ENCODE measurements around the gene ADK.
"Not testable (repeated sequence)": the region's sequence is repeated elsewhere in the genome, so short reads cannot be mapped to it uniquely, and the experiment has no call there.

The ADK gene

GRCh38 chr10:74502963-74503608 lies 352.1 kb downstream of the ADK start:
- no peak for DNase-seq

DNA sequence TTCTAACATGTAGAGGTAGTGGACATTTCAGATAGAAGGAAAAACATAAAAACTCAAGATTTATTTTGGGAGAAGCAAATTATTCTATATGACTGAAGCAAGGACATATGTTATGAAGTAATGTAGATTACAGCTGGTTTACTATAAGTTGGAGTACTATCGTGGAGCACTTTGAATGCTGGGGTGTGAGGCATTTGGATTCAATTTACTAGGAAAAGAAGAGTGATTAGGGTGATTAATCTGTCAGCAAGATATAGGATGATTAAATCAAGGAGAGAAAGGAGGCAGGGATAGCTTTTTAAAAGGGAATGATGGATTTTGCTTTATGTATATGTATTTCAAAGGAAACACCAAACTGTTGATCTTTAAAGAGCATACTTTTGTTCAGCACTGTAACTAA lies 356.9 kb downstream of the ADK start:
- no peak for DNase-seq

DNA sequence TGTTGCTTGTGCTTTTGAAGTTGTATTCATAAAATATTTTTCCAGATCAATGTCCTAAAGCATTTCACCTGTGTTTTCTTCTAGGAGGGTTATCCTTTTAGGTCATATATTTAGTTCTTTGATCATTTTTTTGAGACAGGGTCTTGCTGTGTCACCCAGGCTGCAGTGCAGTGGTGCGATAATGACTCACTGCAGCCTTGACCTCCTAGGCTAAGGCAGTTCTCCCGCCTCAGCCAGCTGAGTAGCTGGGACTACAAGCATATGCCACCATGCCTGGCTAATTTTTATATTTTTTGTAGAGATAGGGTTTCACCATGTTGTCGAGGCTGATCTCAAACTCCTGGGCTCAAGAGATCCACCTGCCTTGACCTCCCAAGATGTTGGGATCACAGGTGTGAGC lies 359.6 kb downstream of the ADK start:
- no peak for DNase-seq

DNA sequence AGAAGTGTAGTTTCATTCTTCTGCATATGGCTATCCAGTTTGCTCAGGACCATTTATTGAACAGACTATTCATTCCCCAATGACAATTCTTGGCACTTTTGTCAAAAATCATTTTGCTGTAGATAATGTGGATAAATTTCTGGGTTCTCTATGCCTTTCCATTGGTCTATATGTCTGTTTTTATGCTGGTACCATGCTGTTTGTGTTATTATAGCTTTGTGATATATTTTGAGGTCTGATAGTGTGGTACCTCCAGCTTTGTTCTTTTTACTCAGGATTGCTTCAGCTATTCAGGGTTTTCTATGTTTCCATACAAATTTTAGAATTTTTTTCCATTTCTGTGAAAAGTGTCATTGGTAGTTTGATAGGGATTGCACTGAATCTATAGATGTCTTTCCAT lies 360.0 kb downstream of the ADK start:
- no peak for DNase-seq

DNA sequence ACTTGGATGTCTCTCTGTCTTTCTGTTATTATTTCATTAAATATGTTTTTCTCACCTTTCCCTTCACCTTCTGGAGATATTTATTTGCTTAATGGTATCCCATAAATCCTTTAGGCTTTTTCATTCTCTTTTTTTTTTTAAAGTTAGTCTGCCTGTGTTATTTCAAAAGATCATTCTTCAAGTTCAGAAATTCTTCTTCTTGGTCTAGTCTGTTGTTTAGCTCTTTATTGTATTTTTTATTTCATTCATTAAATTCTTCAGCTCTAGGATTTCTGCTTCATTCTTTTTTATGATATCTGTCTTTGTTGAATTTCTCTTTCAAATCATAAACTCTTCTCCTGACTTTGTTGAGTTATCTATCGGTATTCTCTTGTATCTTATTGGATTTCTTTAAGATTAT lies 363.3 kb downstream of the ADK start:
- DNase-seq, result no peak

GRCh38 chr10:74518061-74518460 lies 367.0 kb downstream of the ADK start:
- no peak for DNase-seq

GRCh38 chr10:74521526-74521925 lies 370.5 kb downstream of the ADK start:
- no peak for DNase-seq

- no peak for DNase-seq
Measured at GRCh38 chr10:74523199-74523598, 372.2 kb downstream of the ADK start.

GRCh38 chr10:74525885-74526284 lies 374.9 kb downstream of the ADK start:
- DNase-seq, result no peak

- DNase-seq, result not testable (repeated sequence)
Measured at GRCh38 chr10:74527611-74528010, 376.6 kb downstream of the ADK start.

- DNase-seq, result no peak
Measured at GRCh38 chr10:74529205-74529604, 378.2 kb downstream of the ADK start.

DNA sequence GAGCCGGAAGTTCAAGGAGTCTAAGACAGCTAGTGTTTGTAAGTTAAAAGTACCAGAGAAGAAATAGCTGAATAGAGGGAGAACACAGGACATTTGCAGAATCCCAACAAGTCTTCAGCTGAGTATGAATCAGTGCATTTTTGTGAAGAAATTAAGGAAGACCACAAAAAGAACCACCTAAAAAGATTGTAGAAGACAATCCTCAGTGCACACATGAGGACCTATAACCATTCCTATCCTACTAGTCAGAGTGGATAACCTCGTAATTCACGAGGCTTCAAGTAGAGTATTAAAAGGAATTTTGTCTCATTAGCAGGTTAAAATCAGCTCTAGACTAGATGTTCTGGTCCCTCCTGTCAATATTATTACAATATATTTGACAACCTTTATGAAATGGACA lies 380.0 kb downstream of the ADK start:
- no peak for DNase-seq

- DNase-seq, result no peak
Measured at GRCh38 chr10:74539317-74539716, 388.3 kb downstream of the ADK start.

- no peak for DNase-seq
Measured at GRCh38 chr10:74541375-74541774, 390.4 kb downstream of the ADK start.

- DNase-seq, result no peak
Measured at GRCh38 chr10:74542077-74542476, 391.1 kb downstream of the ADK start.

DNA sequence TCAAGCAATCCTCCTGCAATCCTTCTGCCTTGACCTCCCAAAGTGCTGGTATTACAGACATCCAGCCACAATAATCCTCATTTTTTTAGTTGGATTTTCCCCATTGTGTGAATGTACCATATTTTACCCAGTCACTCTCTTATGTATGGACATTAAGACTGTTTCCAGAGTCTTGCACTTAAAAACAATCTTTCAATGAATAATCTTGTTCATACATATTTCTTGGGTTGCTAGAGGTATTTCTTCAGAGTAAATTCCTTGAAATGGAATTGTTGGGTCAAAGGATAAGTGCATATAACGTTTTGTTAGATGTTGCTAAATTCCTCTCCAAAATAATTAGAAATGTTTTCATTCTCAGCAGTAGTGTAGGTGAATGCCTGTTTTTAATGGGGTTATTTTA lies 392.3 kb downstream of the ADK start:
- DNase-seq, result no peak

- no peak for DNase-seq
Measured at GRCh38 chr10:74544106-74544505, 393.1 kb downstream of the ADK start.

- no peak for DNase-seq
Measured at GRCh38 chr10:74548676-74549075, 397.7 kb downstream of the ADK start.

DNA sequence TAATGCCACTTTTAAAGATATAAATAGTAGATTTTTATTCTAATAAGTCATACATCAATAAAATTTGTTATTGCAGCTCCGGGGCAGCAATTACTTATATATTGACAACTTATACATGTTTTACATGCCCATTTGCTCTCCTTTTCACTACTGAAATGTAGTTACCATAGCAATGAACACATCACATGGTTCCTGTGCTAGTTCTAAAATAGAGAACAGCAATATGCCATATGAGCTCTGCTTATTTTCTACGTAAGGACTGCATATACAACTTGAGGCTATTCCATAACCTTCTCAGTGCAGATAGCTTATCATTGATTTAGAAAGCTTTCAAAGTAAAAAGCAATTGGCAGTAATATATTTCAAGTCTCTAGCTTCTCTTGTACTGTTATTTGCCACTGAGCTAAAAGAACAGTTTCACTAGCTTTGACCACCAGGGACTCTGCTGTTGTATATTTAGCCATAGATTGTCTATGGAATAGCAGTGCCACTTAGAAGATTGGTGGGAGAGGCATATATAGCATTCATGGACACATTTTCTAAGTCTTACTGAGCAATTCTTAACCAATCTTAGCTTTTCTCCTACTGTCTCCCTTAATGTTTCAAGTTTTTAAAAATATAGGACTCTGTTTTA lies 405.2 kb downstream of the ADK start:
- no peak for DNase-seq

GRCh38 chr10:74557098-74557497 lies 406.1 kb downstream of the ADK start:
- DNase-seq, result no peak

GRCh38 chr10:74558403-74558802 lies 407.4 kb downstream of the ADK start:
- no peak for DNase-seq

- no peak for DNase-seq
Measured at GRCh38 chr10:74558897-74559296, 407.9 kb downstream of the ADK start.

DNA sequence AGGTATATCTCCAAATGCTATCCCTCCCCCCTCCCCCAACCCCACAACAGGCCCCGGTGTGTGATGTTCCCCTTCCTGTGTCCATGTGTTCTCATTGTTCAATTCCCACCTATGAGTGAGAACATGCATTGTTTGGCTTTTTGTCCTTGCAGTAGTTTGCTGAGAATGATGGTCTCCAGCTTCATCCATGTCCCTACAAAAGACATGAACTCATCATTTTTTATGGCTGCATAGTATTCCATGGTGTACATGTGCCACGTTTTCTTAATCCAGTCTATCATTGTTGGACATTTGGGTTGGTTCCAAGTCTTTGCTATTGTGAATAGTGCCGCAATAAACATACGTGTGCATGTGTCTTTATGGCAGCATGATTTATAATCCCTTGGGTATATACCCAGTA lies 417.9 kb downstream of the ADK start:
- not testable (repeated sequence) for DNase-seq

GRCh38 chr10:74573497-74573896 lies 422.5 kb downstream of the ADK start:
- not testable (repeated sequence) for DNase-seq

GRCh38 chr10:74575191-74575720 lies 424.2 kb downstream of the ADK start:
- DNase-seq, result no peak
